OCI-LY1 (cell line): ENCODE data around the gene ACVR1C.

Experiments used
- H2AFZ ChIP-seq: fragments of 200-600 bp; sonication (generic), shearing (Covaris generic); 2 replicates; pipeline ENCODE4 v1.6.0; 2014; ENCODE audit warnings: antibody characterized with exemption, mild to moderate bottlenecking, low read length
- H3F3A ChIP-seq: fragments of 200-600 bp; sonication (generic), shearing (Covaris generic); 2 replicates; pipeline ENCODE4 v1.6.0; 2014; ENCODE audit warnings: mild to moderate bottlenecking, antibody characterized with exemption, low read length, moderate library complexity; ENCODE audit not compliant: insufficient read depth
- H3K27ac ChIP-seq: fragments of 200-600 bp; sonication (generic); 2 replicates; pipeline ENCODE4 v1.5.1; 2014; ENCODE audit warnings: low read length, mixed run types, mild to moderate bottlenecking, low read depth; ENCODE audit not compliant: poor library complexity, severe bottlenecking
- H3K27me3 ChIP-seq: fragments of 200-600 bp; sonication (generic); 2 replicates; pipeline ENCODE4 v1.6.0; 2014; ENCODE audit warnings: antibody characterized with exemption, mild to moderate bottlenecking, low read length, moderate library complexity; ENCODE audit not compliant: insufficient read depth
- H3K36me3 ChIP-seq: fragments of 200-600 bp; sonication (generic); 2 replicates; pipeline ENCODE4 v1.6.1; 2014; ENCODE audit warnings: mild to moderate bottlenecking, antibody characterized with exemption, low read length, moderate library complexity, mixed read lengths; ENCODE audit not compliant: insufficient read depth
- H3K4me1 ChIP-seq: fragments of 200-600 bp; sonication (generic); 2 replicates; pipeline ENCODE4 v1.5.1; 2014; ENCODE audit warnings: mild to moderate bottlenecking, low read length, moderate library complexity; ENCODE audit not compliant: insufficient read depth, severe bottlenecking
- H3K4me2 ChIP-seq: fragments of 200-600 bp; sonication (generic), shearing (Covaris generic); 2 replicates; pipeline ENCODE4 v1.6.1; 2014; ENCODE audit warnings: low read length
- H3K4me3 ChIP-seq: fragments of 200-600 bp; sonication (generic); 2 replicates; pipeline ENCODE4 v1.5.1; 2014; ENCODE audit warnings: low read length, low read depth, mild to moderate bottlenecking, mixed read lengths; ENCODE audit not compliant: poor library complexity, severe bottlenecking
- H3K79me2 ChIP-seq: fragments of 200-600 bp; shearing (Covaris generic); 2 replicates; pipeline ENCODE4 v1.6.1; 2016; ENCODE audit warnings: mixed run types, low read length, mixed read lengths; ENCODE audit not compliant: insufficient read depth
- H3K9ac ChIP-seq: fragments of 200-600 bp; sonication (generic), shearing (Covaris generic); 2 replicates; pipeline ENCODE4 v1.6.1; 2014; ENCODE audit warnings: mild to moderate bottlenecking, low read length, mixed read lengths
- H3K9me2 ChIP-seq: fragments of 200-600 bp; sonication (generic), shearing (Covaris generic); 2 replicates; pipeline ENCODE4 v1.6.1; 2014; ENCODE audit warnings: low read depth, mild to moderate bottlenecking, low read length, mixed read lengths
- H3K9me3 ChIP-seq: fragments of 200-600 bp; shearing (Covaris generic); 2 replicates; pipeline ENCODE4 v1.6.1; 2014; ENCODE audit warnings: low read length, mixed read lengths
- H4K20me1 ChIP-seq: fragments of 200-600 bp; sonication (generic), shearing (Covaris generic); 2 replicates; pipeline ENCODE4 v1.6.0; 2016; ENCODE audit warnings: mild to moderate bottlenecking, low read length; ENCODE audit not compliant: insufficient read depth
- EZH2 ChIP-seq: fragments of 200-600 bp; sonication (generic), shearing (Covaris generic); IDR thresholded peaks from 2 replicates; pipeline ENCODE4 v1.8.0; 2017; ENCODE audit warnings: borderline replicate concordance, mixed run types, mild to moderate bottlenecking, antibody characterized with exemption, low read length, moderate library complexity, mixed read lengths
- TF ChIP-seq, protein P1 (sequence below): fragments of 200-600 bp; sonication (generic), shearing (Covaris generic); IDR thresholded peaks from 2 replicates; pipeline ENCODE4 v1.5.1; 2017; ENCODE audit warnings: mild to moderate bottlenecking, antibody characterized with exemption, low read length, moderate library complexity, mixed read lengths

ACVR1C gene

GRCh38 chr2:157627594-157628476 lies 829 bp downstream of the ACVR1C start:
- peak overlapping the region; percentile 78 for H3K4me2 ChIP-seq
- H3K9me3 ChIP-seq = no peaks in the 10 kb centered on the region
- no peaks in the 10 kb centered on the region for H3K36me3 ChIP-seq
- H3K4me1 ChIP-seq = peaks cover 4% of the 10 kb centered on the region
- no peak overlapping the region for H3K9ac ChIP-seq
- H2AFZ ChIP-seq = no peak overlapping the region
- 0 out of 2 replicates have a peak, but pooled peaks cover 5% of the 10 kb centered on the region for H3K27me3 ChIP-seq
- peak overlapping the region; percentile 56 for H3K4me3 ChIP-seq
- H3K9me2 ChIP-seq = no peaks in the 10 kb centered on the region
- no peak overlapping the region for H3K27ac ChIP-seq
- no peaks in the 10 kb centered on the region for H3K79me2 ChIP-seq
- TF ChIP-seq, protein P1, sequence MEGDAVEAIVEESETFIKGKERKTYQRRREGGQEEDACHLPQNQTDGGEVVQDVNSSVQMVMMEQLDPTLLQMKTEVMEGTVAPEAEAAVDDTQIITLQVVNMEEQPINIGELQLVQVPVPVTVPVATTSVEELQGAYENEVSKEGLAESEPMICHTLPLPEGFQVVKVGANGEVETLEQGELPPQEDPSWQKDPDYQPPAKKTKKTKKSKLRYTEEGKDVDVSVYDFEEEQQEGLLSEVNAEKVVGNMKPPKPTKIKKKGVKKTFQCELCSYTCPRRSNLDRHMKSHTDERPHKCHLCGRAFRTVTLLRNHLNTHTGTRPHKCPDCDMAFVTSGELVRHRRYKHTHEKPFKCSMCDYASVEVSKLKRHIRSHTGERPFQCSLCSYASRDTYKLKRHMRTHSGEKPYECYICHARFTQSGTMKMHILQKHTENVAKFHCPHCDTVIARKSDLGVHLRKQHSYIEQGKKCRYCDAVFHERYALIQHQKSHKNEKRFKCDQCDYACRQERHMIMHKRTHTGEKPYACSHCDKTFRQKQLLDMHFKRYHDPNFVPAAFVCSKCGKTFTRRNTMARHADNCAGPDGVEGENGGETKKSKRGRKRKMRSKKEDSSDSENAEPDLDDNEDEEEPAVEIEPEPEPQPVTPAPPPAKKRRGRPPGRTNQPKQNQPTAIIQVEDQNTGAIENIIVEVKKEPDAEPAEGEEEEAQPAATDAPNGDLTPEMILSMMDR = no peak
- no peak for TF ChIP-seq EZH2
- no peaks in the 10 kb centered on the region for H3F3A ChIP-seq
- H4K20me1 ChIP-seq = no peaks in the 10 kb centered on the region

DNA sequence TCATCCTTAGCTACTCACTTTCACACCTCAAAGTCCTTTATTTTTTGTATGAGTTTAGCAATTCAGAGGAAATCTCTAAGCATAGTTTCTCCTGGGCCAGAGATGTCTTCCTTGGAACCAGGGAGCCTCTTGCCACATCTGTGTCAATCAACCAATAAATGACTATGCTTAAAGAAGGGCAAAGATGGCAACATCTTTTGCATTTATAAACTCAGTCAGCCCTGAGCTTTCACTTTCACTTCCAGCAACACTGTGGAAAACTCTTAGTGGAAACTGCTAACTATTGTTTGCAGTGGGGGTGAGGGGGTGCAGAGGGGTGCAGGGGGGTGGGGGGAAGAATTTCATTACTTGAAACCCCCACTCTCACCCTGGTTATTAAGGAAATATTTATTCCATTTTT lies 3.4 kb downstream of the ACVR1C start:
- Histone ChIP-seq H3K4me2 (no peak overlapping the region), H2AFZ (no peak overlapping the region), H3F3A (no peaks in the 10 kb centered on the region), H3K79me2 (no peaks in the 10 kb centered on the region), H3K4me1 (peaks cover 4% of the 10 kb centered on the region), H3K9me3 (no peaks in the 10 kb centered on the region), H3K4me3 (no peak overlapping the region), H3K9me2 (no peaks in the 10 kb centered on the region), H3K9ac (no peak overlapping the region), H3K27me3 (0 out of 2 replicates have a peak, but pooled peaks cover 5% of the 10 kb centered on the region), H4K20me1 (no peaks in the 10 kb centered on the region), H3K36me3 (no peaks in the 10 kb centered on the region), H3K27ac (no peak overlapping the region)
- TF ChIP-seq, protein P1 = no peak
- no peak for TF ChIP-seq EZH2

DNA sequence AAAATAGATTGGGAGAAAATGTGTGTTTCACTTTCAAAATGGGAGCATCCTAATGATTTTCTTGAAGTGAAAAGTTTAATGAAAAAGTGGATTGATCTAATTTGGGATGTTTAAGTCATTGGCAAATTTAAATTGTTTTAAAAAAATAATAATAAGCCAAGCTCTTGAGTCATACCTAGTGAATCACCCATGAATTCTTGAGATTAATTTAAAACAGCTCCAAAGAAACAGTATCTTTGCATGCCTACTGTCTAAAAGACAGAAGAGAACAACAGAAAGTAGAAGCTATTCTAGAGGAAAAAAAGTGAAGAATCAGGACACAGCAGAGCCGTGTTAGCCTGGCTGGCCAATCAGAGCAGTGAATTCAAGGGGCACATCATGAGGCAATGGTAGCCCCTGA lies 7.7 kb downstream of the ACVR1C start:
- Histone ChIP-seq H3K4me2 (no peak overlapping the region), H3K4me3 (no peak overlapping the region), H3K9ac (no peak overlapping the region), H3K36me3 (no peaks in the 10 kb centered on the region), H3K79me2 (0 out of 2 replicates have a peak, but pooled peaks cover 4% of the 10 kb centered on the region), H3K4me1 (no peaks in the 10 kb centered on the region), H3K9me3 (no peaks in the 10 kb centered on the region), H2AFZ (no peak overlapping the region), H3F3A (no peaks in the 10 kb centered on the region), H3K9me2 (no peaks in the 10 kb centered on the region), H3K27me3 (no peaks in the 10 kb centered on the region), H4K20me1 (no peaks in the 10 kb centered on the region), H3K27ac (no peak overlapping the region)
- no peak for TF ChIP-seq EZH2
- TF ChIP-seq, protein P1 = no peak
